Activated T-helper 2 cell treated with anti-CD3 and anti-CD28 coated beads, Interferon-gamma antibody, Interleukin-2, Interleukin-4, amounts not matched to agents 10 μg/mL and 5 μg/mL and 100 μg/mL, durations not matched to agents 14 hours and 24 hours and 36 hours (primary cell): ENCODE measurements around the gene CLEC4A. TPM values are rescaled to one million over a fixed set of nuclear protein-coding genes. Genes with fewer than 3 reads are reported as not detected.
"Not testable (repeated sequence)": the region's sequence is repeated elsewhere in the genome, so short reads cannot be mapped to it uniquely, and the experiment has no call there.

ENCODE experiments used
- DNase-seq: peaks from one replicate; pipeline ENCODE4 v3.0.0; 2021; ENCODE audit warnings: low spot score
- H3K27ac Mint-ChIP-seq: one replicate; pipeline ENCODE4 v1.8.0; 2021; ENCODE audit warnings: mixed read lengths
- H3K27me3 Mint-ChIP-seq: one replicate; pipeline ENCODE4 v1.8.0; 2021; ENCODE audit warnings: low read depth, mixed read lengths
- H3K36me3 Mint-ChIP-seq: one replicate; pipeline ENCODE4 v1.8.0; 2021; ENCODE audit warnings: low read depth, mixed read lengths
- H3K4me1 Mint-ChIP-seq: one replicate; pipeline ENCODE4 v1.8.0; 2021; ENCODE audit warnings: low read depth, mixed read lengths
- H3K4me3 Mint-ChIP-seq: one replicate; pipeline ENCODE4 v1.8.0; 2021; ENCODE audit warnings: low read depth, mild to moderate bottlenecking, moderate library complexity, mixed read lengths
- H3K9me3 Mint-ChIP-seq: one replicate; pipeline ENCODE4 v1.8.0; 2021; ENCODE audit warnings: mixed read lengths
- intact Hi-C: fragments of 100-400 bp; cut with micrococcal nuclease; formaldehyde crosslinking; loops from one replicate; pipeline ENCODE4 v1.15.1; 2023
- total RNA-seq: library from RNA; stranded (reverse); gene quantifications from 2 replicates; pipeline ENCODE4 v1.2.3, GENCODE V29; 2022

CLEC4A gene
- total RNA-seq, 1 donor from 2014 or later: 0.94 TPM

GRCh38 chr12:8089277-8089676 lies 34.1 kb upstream of the CLEC4A start:
- intact Hi-C loops: loop anchor here (10.0 kb wide), 1 partner anchor 156 kb away; no protein-coding TSS in a partner anchor
- Mint-ChIP-seq H3K36me3 (peaks cover 61% of the 10 kb centered on the region), H3K4me1 (peaks cover 26% of the 10 kb centered on the region)
- H3K27ac Mint-ChIP-seq, H3K4me3 Mint-ChIP-seq, H3K27me3 Mint-ChIP-seq, H3K9me3 Mint-ChIP-seq, DNase-seq: not testable (repeated sequence)

DNA sequence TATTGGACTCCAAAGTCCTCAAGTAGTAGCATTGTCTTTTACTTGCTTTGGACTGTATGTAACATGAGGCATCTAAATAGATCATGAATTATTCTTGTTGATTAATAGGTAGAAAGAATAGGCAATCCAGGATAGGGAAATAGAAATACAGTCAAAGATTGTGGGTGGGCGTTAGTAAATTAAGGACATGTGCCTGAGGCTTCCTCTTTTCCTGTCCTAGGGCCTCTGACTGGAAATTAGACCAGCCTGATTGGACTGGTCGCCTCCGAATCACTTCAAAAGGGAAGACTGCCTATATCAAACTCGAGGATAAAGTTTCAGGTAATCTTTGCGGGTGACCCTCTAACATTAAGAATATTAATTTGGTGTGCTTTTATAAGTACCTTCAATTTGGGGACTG lies 33.7 kb upstream of the CLEC4A start:
- no peaks in the 10 kb centered on the region for H3K9me3 Mint-ChIP-seq
- no peaks in the 10 kb centered on the region for H3K27me3 Mint-ChIP-seq
- no peak for DNase-seq
- peaks cover 60% of the 10 kb centered on the region for H3K36me3 Mint-ChIP-seq
- H3K27ac Mint-ChIP-seq: no peak overlapping the region
- no peak overlapping the region for H3K4me3 Mint-ChIP-seq
- H3K4me1 Mint-ChIP-seq: peaks cover 21% of the 10 kb centered on the region
- intact Hi-C loops: loop anchor here (10.0 kb wide), 1 partner anchor 155 kb away; no protein-coding TSS in a partner anchor

GRCh38 chr12:8093291-8093690 lies 30.1 kb upstream of the CLEC4A start:
- Mint-ChIP-seq H3K36me3 (peaks cover 78% of the 10 kb centered on the region), H3K9me3 (no peaks in the 10 kb centered on the region), H3K27ac (no peak overlapping the region), H3K4me3 (no peak overlapping the region), H3K4me1 (peaks cover 21% of the 10 kb centered on the region), H3K27me3 (no peaks in the 10 kb centered on the region)
- intact Hi-C loops: no loop called here
- DNase-seq: no peak

DNA sequence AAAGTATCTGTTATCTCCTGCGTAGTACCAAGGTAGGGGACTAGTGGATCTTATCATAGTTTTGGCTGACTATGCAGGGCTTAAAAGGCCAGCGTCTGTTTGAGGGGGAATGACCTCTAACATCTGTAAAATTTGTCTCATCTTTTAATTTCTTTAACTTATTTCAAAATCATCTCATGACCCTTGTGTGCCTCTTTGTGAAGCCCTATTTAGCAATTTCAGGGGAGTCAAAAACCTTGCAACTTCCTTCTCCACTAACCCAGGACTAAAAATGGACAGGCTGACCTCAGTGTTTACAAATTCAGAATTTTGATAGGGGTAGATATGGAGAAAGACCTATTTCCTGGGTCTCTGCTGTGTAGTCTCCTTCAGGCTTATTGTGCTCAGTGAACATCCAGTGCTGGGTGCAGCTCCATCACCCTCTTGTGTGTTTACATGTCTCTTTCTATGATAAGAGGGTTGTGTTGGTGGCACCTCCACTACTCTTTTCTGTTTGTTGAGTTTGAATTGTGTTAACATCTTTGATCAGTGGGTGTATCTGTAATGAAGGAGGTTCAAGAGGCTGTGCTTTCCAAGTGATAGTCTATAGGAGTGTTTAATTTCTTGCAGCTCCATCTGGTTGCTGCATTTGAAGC lies 27.0 kb upstream of the CLEC4A start:
- Mint-ChIP-seq H3K4me1 (peaks cover 20% of the 10 kb centered on the region), H3K36me3 (peaks cover 81% of the 10 kb centered on the region), H3K27me3 (no peaks in the 10 kb centered on the region), H3K4me3 (no peak overlapping the region), H3K27ac (no peak overlapping the region), H3K9me3 (no peaks in the 10 kb centered on the region)
- intact Hi-C loops: no loop called here
- DNase-seq: no peak

GRCh38 chr12:8099235-8099634 lies 24.2 kb upstream of the CLEC4A start:
- intact Hi-C loops: no loop called here
- no peaks in the 10 kb centered on the region for H3K27me3 Mint-ChIP-seq
- no peak for DNase-seq
- H3K4me1 Mint-ChIP-seq: peaks cover 22% of the 10 kb centered on the region
- H3K27ac Mint-ChIP-seq: no peak overlapping the region
- H3K9me3 Mint-ChIP-seq: no peaks in the 10 kb centered on the region
- H3K4me3 Mint-ChIP-seq: no peak overlapping the region
- peaks cover 55% of the 10 kb centered on the region for H3K36me3 Mint-ChIP-seq

- peak; percentile 66 for DNase-seq
- no peaks in the 10 kb centered on the region for H3K27me3 Mint-ChIP-seq
- no peak overlapping the region for H3K4me3 Mint-ChIP-seq
- no peak overlapping the region for H3K27ac Mint-ChIP-seq
- H3K4me1 Mint-ChIP-seq: peaks cover 9% of the 10 kb centered on the region
- intact Hi-C loops: loop anchor here (1.0 kb wide), 1 partner anchor 128 kb away; no protein-coding TSS in a partner anchor
- peaks cover 11% of the 10 kb centered on the region for H3K9me3 Mint-ChIP-seq
- peaks cover 18% of the 10 kb centered on the region for H3K36me3 Mint-ChIP-seq
Observed at GRCh38 chr12:8108808-8109398, 14.5 kb upstream of the CLEC4A start.

GRCh38 chr12:8113117-8113516 lies 10.3 kb upstream of the CLEC4A start:
- H3K27ac Mint-ChIP-seq, intact Hi-C loops, H3K9me3 Mint-ChIP-seq, H3K4me3 Mint-ChIP-seq, H3K36me3 Mint-ChIP-seq, H3K27me3 Mint-ChIP-seq, DNase-seq, H3K4me1 Mint-ChIP-seq: not testable (repeated sequence)

DNA sequence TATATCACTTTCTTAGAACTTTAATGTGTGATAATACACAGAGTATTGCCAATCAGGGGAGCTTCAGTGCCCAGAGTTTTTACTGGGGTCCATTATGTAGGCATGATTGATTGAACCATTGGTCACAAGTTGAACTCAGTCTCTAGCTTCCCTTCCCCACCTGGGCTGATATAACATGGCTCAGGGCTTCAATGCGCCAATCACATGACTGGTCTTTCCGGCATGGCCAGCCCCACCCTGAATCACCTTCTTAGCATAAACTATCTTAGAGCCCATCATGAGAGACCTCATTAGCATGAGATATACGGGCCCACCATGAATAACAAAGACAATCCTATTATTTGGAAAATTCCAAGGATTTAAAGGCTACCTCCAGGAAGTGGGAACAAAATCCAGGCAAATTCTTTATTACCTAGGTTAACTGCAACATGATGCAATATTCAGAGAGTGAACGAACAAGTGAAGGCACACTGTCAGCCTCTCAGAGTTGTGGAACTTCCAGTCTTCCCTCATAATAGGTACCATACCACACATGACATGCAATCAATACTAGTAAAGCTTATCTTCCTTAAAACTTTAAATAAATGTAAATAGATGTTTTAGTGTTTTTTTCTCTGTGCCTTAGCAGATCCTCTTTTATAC lies 3.2 kb upstream of the CLEC4A start:
- Mint-ChIP-seq H3K27me3 (no peaks in the 10 kb centered on the region), H3K36me3 (no peaks in the 10 kb centered on the region), H3K4me3 (no peak overlapping the region), H3K4me1 (no peaks in the 10 kb centered on the region), H3K27ac (no peak overlapping the region), H3K9me3 (no peaks in the 10 kb centered on the region)
- DNase-seq: no peak
- intact Hi-C loops: no loop called here

- no peaks in the 10 kb centered on the region for H3K36me3 Mint-ChIP-seq
Observed at GRCh38 chr12:8127138-8127537, 3.7 kb downstream of the CLEC4A start.

DNA sequence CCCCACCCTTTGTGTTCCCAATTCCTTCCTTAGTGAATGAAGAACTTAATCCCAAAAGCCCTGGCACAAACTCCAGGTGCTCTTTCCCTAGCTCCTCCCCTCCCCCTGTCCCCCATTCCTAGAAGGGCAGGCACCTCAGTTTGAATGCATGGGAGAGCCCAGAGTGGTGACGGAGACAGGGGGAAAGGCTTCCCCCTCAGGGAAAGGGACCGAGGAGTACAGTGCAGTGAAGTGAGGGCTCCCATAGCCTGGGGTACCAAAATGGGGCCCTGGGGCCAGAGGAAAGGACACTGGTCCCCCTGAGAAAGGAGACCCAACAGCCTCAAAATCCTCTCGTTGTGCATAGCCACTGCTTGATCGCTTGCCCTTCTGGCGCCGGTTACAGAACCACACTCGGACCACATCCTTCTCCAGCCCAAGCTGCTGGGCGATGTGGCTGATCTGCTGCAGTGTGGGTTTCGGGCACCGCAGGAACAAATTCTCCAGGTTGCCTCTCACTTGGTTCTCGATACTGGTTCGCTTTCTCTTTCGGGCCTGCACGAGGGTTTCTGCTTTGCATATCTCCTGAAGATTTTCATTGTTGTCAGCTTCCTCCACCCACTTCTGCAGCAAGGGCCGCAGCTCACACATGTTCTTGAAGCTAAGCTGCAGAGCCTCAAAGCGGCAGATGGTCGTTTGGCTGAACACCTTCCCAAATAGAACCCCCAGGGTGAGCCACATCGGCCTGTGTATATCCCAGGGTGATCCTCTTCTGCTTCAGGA lies 10.4 kb downstream of the CLEC4A start:
- H3K27ac Mint-ChIP-seq, H3K27me3 Mint-ChIP-seq, H3K9me3 Mint-ChIP-seq, H3K4me3 Mint-ChIP-seq, H3K36me3 Mint-ChIP-seq, DNase-seq, H3K4me1 Mint-ChIP-seq, intact Hi-C loops: not testable (repeated sequence)

More at GRCh38 chr12:8127138-8127537, 3.7 kb downstream of the CLEC4A start:
- intact Hi-C loops: no loop called here
- Mint-ChIP-seq H3K4me1 (peaks cover 9% of the 10 kb centered on the region), H3K27me3 (no peaks in the 10 kb centered on the region), H3K9me3 (no peaks in the 10 kb centered on the region), H3K27ac (no peak overlapping the region), H3K4me3 (no peak overlapping the region)
- DNase-seq: no peak

- H3K4me1 Mint-ChIP-seq, H3K27ac Mint-ChIP-seq, H3K9me3 Mint-ChIP-seq, H3K36me3 Mint-ChIP-seq, H3K4me3 Mint-ChIP-seq, DNase-seq, H3K27me3 Mint-ChIP-seq, intact Hi-C loops: not testable (repeated sequence)
Observed at GRCh38 chr12:8134398-8134930, 11.0 kb downstream of the CLEC4A start.

- intact Hi-C loops, H3K4me1 Mint-ChIP-seq: not testable (repeated sequence)
Observed at GRCh38 chr12:8141647-8142046, 18.2 kb downstream of the CLEC4A start.

More at GRCh38 chr12:8141647-8142046, 18.2 kb downstream of the CLEC4A start:
- not testable (repeated sequence) for DNase-seq, H3K4me3 Mint-ChIP-seq, H3K9me3 Mint-ChIP-seq, H3K27ac Mint-ChIP-seq, H3K36me3 Mint-ChIP-seq, H3K27me3 Mint-ChIP-seq
